Cardiac fibroblast (primary cell): ENCODE measurements around the gene AP2A2.

Experiments
- DNase-seq, 2 donors: peaks; one replicate each; pipeline versions ENCODE4 v3.0.0 to v3.0.0-alpha.2; 2010; ENCODE audit warnings: low read depth in 2 of 2
- H3K4me3 ChIP-seq, 2 donors: replicated peaks in 1 of 2; 1 replicate in 1 of 2; 2 replicates in 1 of 2; pipeline ENCODE4 v1.5.1; 2011; ENCODE audit warnings: low read depth in 2 of 2, low read length in 2 of 2, mild to moderate bottlenecking in 2 of 2, moderate library complexity in 1 of 2
- TF ChIP-seq, protein P1 (sequence below): IDR thresholded peaks from one replicate; pipeline ENCODE4 v1.5.1; 2011; ENCODE audit warnings: low read depth, mild to moderate bottlenecking, low read length, inconsistent platforms

Gene AP2A2

DNA sequence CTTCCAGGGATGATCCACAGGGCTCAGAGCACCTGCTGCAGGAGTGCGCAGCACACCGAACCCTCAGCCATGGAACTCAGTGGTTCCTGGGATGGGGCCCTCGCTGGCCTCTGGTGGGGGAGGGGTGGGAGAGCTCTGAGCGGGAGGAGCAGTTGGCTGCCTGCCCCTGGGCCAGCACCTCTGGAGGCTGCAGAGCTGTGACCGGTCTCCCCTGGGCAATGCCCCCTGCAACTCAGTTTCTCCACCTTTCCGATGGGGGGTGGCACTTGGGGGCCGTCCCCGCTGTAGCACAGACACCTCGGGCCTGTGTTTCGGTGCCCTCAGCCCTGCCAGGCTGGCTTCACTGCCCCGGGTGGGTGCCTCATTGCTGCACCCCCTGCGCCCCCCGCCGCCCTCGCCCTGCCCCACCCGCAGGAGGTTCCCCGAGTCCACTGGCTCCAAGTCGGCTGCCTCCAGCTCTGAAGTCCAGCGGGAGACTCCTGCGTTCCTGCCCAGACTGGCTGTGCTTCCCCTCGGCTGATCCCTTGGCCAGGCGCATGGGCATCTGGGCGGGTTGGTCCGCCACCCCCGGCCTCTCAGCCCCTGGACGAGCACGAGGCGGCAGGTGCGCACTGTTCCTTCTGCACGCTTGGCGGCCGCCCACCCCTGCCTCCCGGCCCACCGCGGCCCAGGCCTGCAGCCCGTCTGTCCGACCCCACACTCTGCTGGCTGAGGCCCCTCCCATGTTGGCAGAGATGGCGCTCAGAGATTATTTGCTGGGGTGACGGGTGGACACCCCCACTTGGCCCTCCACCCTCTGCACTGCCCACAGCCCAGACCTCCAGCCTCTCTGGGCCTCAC is 109.0 kb downstream of the AP2A2 start:
- H3K4me3 ChIP-seq, result no peak overlapping the region
- TF ChIP-seq, protein P1, sequence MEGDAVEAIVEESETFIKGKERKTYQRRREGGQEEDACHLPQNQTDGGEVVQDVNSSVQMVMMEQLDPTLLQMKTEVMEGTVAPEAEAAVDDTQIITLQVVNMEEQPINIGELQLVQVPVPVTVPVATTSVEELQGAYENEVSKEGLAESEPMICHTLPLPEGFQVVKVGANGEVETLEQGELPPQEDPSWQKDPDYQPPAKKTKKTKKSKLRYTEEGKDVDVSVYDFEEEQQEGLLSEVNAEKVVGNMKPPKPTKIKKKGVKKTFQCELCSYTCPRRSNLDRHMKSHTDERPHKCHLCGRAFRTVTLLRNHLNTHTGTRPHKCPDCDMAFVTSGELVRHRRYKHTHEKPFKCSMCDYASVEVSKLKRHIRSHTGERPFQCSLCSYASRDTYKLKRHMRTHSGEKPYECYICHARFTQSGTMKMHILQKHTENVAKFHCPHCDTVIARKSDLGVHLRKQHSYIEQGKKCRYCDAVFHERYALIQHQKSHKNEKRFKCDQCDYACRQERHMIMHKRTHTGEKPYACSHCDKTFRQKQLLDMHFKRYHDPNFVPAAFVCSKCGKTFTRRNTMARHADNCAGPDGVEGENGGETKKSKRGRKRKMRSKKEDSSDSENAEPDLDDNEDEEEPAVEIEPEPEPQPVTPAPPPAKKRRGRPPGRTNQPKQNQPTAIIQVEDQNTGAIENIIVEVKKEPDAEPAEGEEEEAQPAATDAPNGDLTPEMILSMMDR, result no peak
- no peak for DNase-seq

DNA sequence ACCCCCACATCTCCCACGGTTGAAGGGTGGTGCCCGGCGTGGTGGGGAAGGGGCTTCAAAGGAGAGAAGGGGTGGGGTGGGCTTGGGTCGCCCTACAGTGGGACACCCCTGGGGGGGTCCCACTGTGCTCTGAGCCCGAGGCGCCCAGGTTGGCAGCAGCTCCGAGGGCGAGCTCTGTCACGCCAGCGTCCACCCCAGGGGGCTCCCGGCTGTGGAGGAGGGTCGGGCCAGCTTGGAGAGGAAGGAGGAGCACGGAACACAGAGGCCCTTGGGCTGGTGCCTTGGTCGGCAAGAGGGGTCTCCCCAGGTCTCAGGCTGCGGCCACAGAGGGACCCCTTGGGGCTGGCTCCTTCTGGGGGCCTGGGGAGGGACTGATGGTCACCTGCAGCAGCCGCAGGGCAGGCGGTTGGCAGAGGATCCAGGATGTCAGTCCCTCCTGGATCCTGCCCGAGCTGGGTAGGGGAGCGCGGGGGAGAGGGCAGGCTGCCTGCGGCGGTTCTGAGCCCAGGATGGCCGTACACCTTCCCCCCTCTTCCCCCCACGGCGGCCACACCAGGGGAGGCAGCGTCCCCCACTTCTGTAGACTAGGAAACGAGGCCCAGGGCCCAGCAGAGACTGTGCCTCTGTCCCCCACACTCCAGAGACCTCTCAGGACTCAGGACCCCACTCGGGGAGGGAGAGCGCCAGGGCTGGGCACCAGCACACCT is 110.1 kb downstream of the AP2A2 start:
- no peak for DNase-seq
- no peak overlapping the region for H3K4me3 ChIP-seq
- TF ChIP-seq, protein P1, result no peak

DNA sequence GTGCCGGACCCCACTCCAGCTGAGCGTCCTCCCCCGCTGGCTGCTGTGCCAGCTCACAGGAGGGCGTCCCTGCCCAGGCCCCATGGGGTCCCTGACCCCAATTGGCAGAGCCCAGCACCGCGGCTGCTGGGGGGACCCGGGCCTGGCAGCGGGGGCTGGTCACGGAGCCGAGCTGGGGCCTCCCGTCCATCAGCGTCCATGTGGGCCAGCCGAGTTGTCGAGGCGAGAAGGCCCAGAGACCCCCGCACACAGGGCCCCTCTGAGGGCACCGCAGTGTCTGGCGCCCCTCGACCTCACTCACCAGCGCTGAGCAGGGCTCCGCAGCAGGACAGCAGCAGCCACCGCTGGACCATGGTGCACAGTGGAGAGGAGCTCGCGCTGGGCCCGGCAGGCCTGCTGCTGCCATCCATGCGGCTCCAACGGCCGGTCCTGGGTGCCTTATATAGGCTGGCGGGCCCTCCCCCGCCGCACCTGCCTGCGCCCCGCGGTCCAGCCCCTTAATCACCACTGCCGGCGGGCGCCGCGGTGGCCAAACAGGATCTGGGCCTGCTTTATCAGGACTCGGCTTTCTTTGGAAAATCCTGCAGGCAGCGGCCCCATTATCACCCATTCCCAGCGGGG is 110.7 kb downstream of the AP2A2 start, which contains the start of gene MUC6:
MUC6 (minus strand) TSS at position 416 of the 621 bp plus-strand sequence; CDS start at position 353, 63 bp downstream.
- no peak for DNase-seq
- TF ChIP-seq, protein P1, result no peak
- H3K4me3 ChIP-seq, result no peak within 1 kb of the TSS

DNA sequence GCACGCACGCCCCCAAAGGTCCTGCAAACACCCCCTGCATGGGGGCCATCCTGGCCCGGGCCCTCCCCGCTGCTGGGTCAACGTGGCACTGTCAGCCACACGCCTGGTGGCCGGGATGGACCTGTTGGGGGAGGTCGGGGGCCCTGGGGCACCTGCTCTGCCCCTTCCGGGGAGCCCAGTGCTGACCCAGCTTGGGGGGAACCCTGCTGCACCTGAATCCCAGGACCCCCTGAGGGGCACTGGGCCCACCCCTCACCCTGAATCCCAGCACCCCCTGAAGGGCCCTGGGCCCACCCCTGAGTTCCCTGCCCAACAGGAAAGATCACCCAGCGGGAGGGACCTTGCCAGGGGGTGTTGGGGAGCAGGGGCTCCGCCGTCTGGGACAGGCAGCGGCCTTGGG is 111.3 kb downstream of the AP2A2 start:
- DNase-seq, result no peak
- TF ChIP-seq, protein P1, result no peak
- no peak overlapping the region for H3K4me3 ChIP-seq

DNA sequence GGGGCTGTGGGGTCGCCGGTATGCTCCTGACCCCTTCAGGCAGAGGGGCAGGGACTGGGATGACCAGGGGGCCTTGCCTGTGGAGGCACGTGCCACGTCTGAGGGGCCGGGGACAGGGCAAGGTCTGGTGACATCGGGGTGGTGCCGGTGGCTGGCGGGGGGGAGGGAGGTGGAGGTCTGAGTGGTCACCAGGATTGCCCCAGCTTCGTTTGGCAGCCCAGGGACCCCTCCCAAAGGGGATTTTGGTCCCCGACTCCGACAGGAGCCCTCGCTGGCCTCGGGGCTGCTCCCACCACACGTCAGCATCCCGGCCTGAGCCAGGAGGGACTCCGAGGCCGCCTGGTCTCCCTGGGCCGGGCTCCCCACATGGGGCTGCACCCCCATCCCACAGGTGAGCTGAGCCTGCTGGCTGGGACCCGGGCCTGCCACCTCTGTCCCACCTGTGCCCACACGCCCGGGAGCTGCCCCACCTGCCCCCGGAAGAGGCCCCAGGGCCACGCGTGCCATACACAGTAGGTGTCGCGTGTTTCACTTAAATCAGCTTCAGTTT is 111.9 kb downstream of the AP2A2 start:
- TF ChIP-seq, protein P1, result no peak
- DNase-seq, result no peak
- H3K4me3 ChIP-seq, result no peak overlapping the region

DNA sequence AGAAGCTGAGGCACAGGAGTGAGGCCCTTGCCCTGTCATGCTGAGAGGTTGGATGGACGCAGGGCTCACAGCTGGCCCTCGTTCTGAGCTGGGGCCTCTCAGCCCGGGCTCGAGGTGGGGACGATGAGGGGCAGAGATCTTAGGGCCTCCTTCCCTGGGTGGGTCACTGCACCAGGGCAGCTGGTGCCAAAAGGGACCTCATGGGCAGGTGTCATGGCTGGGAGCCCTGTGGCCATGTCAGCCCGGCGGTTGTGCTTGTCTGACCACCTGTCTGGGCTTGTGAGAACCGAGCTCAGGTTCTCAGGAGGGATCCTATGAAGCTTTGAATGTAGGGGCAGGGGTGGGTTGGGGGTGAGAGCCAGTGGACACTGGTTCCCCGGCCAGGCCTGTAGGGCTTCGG is 112.7 kb downstream of the AP2A2 start:
- H3K4me3 ChIP-seq, result no peak overlapping the region
- no peak for DNase-seq
- TF ChIP-seq, protein P1, result no peak
